Measurements from ENCODE around the gene MAGI1.
"Not testable (repeated sequence)": the region's sequence is repeated elsewhere in the genome, so short reads cannot be mapped to it uniquely, and the experiment has no call there.

MAGI1 gene

DNA sequence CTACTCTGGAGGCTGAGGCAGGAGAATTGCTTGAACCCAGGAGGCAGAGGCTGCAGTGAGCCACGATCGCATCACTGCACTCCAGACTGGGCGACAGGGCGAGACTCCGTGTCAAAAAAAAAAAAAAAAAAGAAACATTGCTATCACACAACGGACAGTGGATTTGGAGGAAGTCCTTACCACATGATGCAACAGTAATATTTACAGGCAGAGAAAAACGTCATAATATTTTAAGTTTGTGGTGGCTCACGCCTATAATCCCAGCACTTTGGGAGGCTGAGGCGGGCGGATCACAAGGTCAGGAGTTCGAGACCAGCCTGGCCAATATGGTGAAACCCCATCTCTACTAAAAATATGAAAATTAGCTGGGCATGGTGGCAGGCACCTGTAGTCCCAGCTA is 473.0 kb downstream of the MAGI1 start:
- DNase-seq (ENCODE audit: extremely low spot score, insufficient read length, low read depth); FAIRE-seq: not testable (repeated sequence)

GRCh38 chr3:65564483-65564882 is 474.2 kb downstream of the MAGI1 start:
- DNase-seq (ENCODE audit: extremely low spot score, insufficient read length, low read depth) (no peak), FAIRE-seq (no peak)

GRCh38 chr3:65563861-65564260 is 474.9 kb downstream of the MAGI1 start:
- FAIRE-seq (no peak), DNase-seq (ENCODE audit: extremely low spot score, insufficient read length, low read depth) (no peak)

DNA sequence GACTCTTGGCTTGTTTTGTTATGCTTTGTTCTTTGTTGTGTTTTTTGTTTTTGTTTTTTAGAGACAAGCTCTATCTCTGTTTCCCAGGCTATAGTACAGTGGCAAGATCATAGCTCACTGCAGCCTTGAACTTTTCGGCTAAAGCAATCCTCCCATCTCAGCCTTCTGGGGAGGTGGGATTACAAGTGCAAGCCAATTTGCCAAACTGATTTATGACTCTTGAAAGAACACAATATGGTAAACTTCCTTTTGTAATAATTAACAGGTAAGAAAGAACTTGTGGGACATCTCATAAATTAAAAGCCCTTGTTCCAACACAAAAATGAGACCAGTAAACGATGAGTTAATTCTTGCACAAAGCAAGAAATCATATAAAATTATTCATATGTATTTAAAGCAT is 476.3 kb downstream of the MAGI1 start:
- FAIRE-seq (no peak), DNase-seq (ENCODE audit: extremely low spot score, insufficient read length, low read depth) (no peak)

GRCh38 chr3:65561617-65562016 is 477.1 kb downstream of the MAGI1 start:
- DNase-seq (ENCODE audit: extremely low spot score, insufficient read length, low read depth) (no peak), FAIRE-seq (no peak)

- DNase-seq (ENCODE audit: extremely low spot score, insufficient read length, low read depth) (no peak), FAIRE-seq (no peak)
Measured at GRCh38 chr3:65560901-65561300, 477.8 kb downstream of the MAGI1 start.

GRCh38 chr3:65560133-65560532 is 478.6 kb downstream of the MAGI1 start:
- DNase-seq (ENCODE audit: extremely low spot score, insufficient read length, low read depth) (no peak), FAIRE-seq (no peak)

GRCh38 chr3:65559643-65560042 is 479.1 kb downstream of the MAGI1 start:
- FAIRE-seq (no peak), DNase-seq (ENCODE audit: extremely low spot score, insufficient read length, low read depth) (no peak)

DNA sequence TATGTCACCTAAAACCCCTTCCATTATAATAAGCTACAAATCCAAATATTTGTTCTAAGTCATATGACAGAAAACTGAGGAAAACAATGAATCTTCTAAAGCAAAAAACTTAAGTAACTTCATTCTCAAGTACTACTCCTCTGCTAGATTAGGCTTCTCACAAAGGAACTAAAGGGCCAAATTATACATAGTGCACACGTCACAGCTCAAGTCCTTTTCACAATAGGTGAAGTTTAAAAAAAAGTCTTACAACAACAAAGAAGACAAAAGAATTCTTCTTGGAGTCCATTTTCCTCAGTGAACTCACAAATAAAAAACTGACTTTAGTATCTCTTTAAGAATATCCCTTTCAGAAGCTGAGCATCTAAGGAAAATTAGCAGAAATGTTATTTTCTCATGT is 479.9 kb downstream of the MAGI1 start:
- no peak for FAIRE-seq
- no peak for DNase-seq (ENCODE audit: extremely low spot score, insufficient read length, low read depth)

DNA sequence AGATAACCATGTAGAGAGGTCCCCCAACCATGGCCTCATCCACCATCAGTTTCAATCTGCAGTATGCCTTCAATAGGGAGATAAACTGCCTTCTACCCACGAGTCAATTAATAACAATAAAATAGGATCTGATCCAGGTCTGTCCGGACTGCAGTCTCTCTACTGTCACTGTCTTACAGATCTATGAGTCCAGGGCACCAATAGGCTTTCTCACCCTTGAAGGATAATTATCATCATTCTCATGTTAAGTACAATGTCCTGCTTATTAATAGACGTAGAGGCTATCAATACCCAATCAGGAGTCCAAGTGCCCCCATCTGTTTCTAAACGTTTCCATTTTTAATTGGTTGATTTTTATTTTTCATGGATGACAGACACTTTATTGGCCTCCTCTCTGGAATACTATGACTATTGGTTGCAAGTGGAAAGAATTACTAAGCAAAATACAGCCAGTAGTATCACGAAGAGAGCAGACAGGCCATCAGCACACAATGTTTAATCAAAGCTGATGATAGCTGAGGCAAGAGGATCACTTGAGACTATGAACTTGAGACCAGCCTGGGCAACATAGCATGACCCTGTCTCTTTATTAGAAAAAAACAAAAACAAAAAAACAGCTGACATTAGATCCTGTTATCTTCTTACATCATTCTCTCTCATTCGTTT is 480.7 kb downstream of the MAGI1 start:
- FAIRE-seq (no peak), DNase-seq (ENCODE audit: extremely low spot score, insufficient read length, low read depth) (no peak)

GRCh38 chr3:65556934-65557577 is 481.7 kb downstream of the MAGI1 start:
- no peak for DNase-seq (ENCODE audit: extremely low spot score, insufficient read length, low read depth)
- no peak for FAIRE-seq

DNA sequence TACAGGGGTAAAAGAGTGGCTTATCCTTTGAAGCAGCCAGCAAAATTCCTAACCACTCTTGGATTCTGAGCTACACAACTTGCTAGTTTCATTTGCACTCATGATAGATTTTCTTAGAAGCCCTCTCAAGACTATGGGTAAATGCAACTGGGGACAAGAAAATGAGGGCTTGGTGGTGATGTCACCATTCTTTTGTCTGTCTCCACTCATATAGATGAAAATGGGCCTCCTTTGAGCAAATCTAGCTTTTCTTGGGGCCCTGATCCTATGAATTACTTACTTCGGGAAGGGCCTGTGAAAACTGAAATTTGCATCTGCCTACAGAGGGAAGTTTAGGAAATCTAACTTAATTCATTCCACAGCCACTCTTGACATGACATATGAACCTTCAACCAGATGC is 486.3 kb downstream of the MAGI1 start:
- FAIRE-seq: no peak

DNA sequence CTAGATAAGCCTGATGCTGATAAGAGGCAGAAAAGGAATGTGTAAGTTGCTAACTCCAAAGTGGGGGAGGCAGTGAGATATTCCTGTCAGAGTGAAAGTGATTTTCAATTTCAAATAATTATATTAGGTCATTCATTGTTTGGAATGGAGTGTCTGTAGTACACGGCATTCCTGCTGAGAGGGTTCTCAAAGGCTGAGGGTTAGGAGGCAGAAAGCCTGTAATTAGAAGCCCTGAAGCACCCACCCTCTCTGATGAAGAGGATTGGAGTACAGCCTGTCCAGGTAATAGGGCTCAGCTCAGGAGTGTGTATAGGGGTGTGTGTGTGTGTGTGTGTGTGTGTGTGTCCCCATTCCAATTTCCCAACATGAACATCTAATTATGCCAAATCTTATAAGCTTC is 486.8 kb downstream of the MAGI1 start:
- no peak for FAIRE-seq
- DNase-seq (ENCODE audit: extremely low spot score, insufficient read length, low read depth): no peak

More for the DNA sequence above, 486.3 kb downstream of the MAGI1 start:
- no peak for DNase-seq (ENCODE audit: extremely low spot score, insufficient read length, low read depth)

GRCh38 chr3:65550137-65550536 is 488.6 kb downstream of the MAGI1 start:
- FAIRE-seq: no peak
- DNase-seq (ENCODE audit: extremely low spot score, insufficient read length, low read depth): no peak

DNA sequence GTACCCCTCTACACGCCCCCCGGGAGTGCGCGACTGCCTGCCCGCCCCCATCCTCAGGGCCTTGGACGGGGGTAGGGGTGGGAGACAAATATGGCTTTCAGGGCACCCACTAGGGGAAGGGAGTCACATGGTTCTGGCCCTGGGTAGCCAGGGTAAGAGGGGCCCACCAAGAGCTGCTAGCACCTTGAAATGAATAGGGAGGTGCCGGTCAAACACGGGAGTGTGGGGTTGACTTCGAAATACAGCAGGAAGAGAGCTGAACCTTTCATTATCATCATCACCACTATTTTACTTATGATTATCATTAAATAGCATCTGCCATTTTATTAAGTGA is 489.1 kb downstream of the MAGI1 start:
- FAIRE-seq (no peak), DNase-seq (ENCODE audit: extremely low spot score, insufficient read length, low read depth) (no peak)

DNA sequence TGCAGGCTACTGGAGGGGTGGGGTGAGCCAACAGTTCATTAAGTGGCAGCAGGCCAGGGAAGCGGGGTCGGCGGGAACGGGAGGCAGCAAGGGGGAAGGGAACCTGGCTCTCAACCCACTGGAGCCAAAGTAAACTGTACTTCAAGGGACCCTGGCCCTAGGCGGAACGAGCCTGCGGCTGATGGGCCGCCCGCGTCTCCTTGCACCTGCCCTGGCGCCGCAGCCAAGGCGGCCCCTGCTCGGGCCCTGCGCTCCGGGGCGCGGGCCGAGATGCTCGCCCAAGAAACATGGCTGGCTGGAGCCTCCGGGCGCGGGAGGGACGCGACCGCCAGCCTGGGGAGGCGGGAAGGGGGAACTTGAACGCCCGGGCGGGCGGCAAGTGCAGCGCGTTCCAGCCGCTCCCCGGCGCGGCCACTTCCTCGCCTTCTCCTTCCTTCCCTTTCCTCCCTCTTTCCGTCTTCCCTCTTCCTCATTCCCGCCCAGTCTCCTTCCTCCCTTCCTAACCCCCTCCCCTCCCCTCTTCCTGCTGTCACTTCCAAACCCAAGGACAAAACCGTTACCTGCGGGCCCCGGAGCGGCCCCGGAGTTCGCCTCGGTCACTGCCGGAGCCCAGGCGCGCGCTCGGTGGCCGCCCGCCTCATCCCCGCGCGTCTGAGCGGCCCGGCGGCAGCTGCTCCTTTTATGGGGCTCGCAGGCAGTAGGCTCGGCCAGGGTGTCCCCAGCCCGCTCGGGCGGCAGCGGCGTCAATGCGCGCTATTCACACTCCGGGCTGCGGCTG is 489.7 kb downstream of the MAGI1 start:
- no peak for FAIRE-seq
- DNase-seq (ENCODE audit: extremely low spot score, insufficient read length, low read depth): no peak

DNA sequence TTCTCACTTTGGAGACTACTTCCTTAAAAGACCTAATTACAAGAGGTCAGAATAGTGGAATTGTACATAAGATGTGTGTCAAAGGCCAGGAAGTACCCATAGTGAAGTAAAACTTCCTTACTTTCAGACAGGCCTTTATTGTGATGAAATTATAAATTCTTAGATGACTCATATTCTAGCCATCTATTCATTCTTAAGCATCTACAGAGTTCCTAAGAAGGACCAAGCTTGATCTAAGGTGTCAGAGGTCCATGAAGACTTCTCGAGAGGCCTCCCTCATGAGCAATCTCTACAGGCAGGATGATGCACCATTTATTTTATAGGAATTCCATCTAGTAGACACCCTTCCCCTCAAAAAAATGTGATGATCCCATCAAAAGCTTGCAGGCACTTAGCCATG is 493.3 kb downstream of the MAGI1 start:
- no peak for FAIRE-seq
- DNase-seq (ENCODE audit: extremely low spot score, insufficient read length, low read depth): no peak

GRCh38 chr3:65543391-65543790 is 495.3 kb downstream of the MAGI1 start:
- not testable (repeated sequence) for FAIRE-seq; DNase-seq (ENCODE audit: extremely low spot score, insufficient read length, low read depth)

GRCh38 chr3:65540666-65541065 is 498.1 kb downstream of the MAGI1 start:
- FAIRE-seq: no peak
- DNase-seq (ENCODE audit: extremely low spot score, insufficient read length, low read depth): no peak

DNA sequence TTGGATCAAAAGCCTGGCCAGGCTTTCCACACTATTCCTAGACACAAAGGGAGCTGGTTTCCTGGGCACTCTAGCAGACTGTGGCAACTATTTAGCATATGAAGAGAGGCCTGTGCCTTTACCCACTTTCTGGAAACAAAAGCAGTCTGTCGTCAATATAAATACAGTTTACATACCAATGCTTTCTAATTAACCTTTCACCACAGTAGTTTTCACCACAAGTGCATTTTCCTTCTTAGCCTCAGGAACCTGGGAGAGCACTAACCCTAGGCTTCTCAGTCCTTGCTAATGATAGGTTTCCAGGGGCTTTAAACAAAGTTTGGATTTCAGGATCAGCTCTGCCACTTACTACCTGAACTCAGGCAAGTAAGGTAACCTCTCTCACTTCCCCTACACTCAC is 499.1 kb downstream of the MAGI1 start:
- no peak for DNase-seq (ENCODE audit: extremely low spot score, insufficient read length, low read depth)
- no peak for FAIRE-seq

DNA sequence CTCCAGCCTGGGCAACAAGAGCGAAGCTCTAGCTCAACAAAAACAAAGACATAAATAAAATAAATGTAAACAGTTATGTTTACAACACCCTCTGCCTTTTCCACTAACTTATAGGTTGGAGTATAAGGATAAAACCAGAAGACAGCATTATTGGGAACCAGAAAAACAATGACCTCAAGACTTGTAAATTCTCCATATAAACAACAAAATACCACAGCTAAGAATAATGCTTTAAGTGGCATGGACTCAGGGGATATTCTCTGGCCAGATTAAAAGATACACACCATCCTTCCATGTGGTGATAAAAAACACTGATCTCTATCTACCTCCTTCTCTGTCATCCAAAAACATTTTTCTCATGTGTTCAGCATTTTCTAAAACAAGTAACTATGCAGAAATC is 500.6 kb downstream of the MAGI1 start:
- DNase-seq (ENCODE audit: extremely low spot score, insufficient read length, low read depth): no peak
- FAIRE-seq: no peak
